ENCODE results near the gene KLHL17.

DNA sequence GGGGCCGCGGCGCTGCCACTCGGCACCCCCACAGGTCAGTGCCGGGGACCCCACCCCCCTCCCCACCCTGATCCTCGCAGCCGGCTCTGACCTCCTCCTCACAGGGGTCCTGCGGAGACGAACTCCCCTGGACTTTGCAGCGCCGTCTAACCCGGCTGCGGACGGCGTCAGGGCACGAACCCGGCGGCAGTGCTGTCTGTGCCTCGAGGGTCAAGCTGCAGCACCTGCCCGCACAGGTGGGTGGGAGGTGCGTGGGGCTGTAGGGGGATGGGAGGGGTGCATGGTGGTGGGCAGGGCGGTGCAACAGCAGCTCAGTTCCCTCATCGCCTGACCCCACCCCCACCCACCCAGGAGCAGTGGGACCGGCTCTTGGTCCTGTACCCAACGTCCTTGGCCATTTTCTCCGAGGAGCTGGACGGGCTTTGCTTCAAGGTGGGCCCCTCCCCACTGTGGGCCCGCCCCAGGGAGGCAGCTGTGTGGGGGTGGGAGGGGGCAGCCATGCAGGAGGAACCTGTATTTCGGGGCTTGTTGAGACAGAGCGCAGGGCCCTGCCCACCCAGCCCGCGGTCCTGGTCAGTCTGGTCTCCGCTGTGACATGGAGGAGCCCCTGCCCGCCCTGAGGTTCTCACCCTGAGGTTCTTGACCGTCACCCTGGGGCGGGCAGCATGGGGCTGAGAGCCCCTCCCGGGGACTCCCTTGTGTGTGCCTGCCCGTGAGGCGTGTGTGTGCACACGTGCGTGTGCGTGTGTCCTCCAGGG is 10.8 kb downstream of the KLHL17 start:
- TF ChIP-seq, protein P1, sequence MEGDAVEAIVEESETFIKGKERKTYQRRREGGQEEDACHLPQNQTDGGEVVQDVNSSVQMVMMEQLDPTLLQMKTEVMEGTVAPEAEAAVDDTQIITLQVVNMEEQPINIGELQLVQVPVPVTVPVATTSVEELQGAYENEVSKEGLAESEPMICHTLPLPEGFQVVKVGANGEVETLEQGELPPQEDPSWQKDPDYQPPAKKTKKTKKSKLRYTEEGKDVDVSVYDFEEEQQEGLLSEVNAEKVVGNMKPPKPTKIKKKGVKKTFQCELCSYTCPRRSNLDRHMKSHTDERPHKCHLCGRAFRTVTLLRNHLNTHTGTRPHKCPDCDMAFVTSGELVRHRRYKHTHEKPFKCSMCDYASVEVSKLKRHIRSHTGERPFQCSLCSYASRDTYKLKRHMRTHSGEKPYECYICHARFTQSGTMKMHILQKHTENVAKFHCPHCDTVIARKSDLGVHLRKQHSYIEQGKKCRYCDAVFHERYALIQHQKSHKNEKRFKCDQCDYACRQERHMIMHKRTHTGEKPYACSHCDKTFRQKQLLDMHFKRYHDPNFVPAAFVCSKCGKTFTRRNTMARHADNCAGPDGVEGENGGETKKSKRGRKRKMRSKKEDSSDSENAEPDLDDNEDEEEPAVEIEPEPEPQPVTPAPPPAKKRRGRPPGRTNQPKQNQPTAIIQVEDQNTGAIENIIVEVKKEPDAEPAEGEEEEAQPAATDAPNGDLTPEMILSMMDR (conservative IDR thresholded peaks at IDR 0.05; ENCODE audit: low read depth, low read length): no peak
- TF ChIP-seq EZH2 (IDR thresholded peaks at IDR 0.05; ENCODE audit: low read length, unreplicated experiment): no peak

All from PC-3 (cell line).